Stimulated activated CD4-positive, alpha-beta T cell treated with anti-CD3 and anti-CD28 coated beads, TNF-alpha, amount 100 ng/mL, for 1 hour (primary cell): Measurements from ENCODE around the gene SHCBP1.

Experiments used
- DNase-seq, 3 donors: peaks; one replicate each; pipeline ENCODE4 v3.0.0-alpha.2; 2020; ENCODE audit warnings: low read depth in 3 of 3, low spot score in 1 of 3

Gene SHCBP1

DNA sequence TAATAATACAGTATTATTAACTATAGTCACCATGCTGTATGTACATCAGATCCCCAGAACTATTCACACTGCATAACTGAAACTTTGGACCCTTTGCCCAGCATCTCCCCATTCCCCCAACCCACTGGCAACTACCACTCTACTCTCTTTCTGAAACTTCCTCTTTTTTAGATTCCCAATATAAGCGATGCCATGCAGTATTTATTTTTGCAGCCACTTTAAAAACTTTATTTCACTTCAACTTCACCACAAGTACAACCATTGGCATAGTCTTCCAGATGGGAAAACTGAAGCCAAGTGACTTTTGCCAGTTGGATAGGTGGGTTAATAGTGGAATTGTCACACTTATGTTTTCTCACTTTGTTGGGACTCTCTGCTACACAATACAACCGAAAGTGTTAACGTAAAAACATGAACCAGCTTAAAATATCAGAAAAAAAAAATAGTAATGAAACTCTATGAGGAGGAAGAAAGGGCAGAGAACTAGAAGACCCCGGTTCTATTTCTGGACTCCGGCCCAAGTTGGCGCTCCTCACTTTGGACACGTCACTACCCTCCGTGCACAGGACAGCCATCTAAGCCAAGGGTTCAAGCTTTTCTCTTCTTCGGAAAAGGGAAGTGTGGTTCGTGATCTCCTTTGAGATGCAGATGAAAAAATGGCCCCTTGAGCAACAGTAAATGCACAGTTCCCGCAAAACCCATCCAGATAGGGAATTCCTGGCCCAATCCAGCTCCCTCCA lies 743 bp downstream of the SHCBP1 start:
- no peak for DNase-seq

DNA sequence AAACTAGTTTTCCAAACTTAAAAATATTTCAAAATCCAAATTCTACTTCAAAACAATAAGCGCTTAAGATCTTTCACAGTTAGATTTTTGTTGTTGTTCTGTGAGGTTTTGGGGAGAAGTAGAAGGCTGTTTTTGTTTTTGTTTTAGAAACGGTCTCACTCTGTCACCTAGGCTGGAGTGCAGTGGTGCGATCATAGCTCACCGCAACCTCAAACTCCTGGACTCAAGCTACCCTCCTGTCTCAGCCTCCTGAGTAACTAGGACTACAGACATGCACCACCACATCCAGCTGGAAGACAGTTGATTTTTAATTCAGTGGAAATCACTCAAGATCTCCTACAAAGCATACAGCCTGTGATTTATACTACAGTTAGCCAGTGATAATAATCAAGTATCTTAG lies 2.7 kb downstream of the SHCBP1 start:
- no peak for DNase-seq

- no peak for DNase-seq
These were observed 7.2 kb downstream of the SHCBP1 start for GRCh38 chr16:46614006-46614405.

DNA sequence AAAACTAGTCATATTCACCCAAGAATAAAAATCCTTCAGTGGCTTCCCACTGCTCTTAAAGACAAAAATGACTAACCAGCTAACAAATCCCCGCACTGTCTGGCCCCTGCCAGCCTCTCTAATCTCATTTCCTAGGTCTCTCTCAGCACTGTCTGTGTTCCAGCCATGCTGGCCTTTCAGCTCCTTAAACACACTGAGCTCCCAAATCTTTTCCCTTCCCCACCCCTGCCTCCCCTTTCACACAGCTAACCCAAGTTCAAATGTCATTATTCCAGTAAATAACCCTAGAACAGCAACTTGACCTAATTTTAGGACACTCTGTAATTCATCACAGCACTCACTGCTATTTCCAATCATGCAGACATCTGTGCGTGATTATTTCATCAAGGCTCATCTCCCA lies 7.8 kb downstream of the SHCBP1 start:
- no peak for DNase-seq

- DNase-seq: no peak
These were observed 9.1 kb downstream of the SHCBP1 start for GRCh38 chr16:46612121-46612520.

DNA sequence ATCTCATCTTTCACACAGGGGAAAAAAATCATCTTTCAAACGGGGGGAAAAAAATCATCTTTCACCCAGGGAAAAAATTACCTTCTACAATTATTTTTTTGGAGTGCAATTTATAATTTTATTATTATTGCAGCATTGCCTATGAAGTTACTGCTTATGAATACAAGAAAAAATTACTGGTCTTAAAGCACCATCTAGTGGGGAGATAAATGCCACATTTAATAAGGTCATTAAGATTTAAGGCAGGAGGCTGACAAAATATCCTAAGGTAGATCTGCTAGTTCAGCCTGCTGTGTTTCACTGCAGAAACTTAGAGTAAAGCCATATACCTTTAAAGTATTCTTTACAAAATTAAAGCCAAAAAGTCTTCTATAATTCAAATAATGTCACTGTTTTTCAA lies 13.7 kb downstream of the SHCBP1 start:
- DNase-seq: no peak

GRCh38 chr16:46606231-46606630 lies 14.9 kb downstream of the SHCBP1 start:
- DNase-seq: no peak

- no peak for DNase-seq
These were observed 29.9 kb downstream of the SHCBP1 start for GRCh38 chr16:46591257-46591656.

GRCh38 chr16:46586011-46586577 lies 35.1 kb downstream of the SHCBP1 start:
- DNase-seq: no peak

GRCh38 chr16:46583036-46583435 lies 38.1 kb downstream of the SHCBP1 start:
- no peak for DNase-seq

- no peak for DNase-seq
These were observed 38.9 kb downstream of the SHCBP1 start for GRCh38 chr16:46582313-46582712.

DNA sequence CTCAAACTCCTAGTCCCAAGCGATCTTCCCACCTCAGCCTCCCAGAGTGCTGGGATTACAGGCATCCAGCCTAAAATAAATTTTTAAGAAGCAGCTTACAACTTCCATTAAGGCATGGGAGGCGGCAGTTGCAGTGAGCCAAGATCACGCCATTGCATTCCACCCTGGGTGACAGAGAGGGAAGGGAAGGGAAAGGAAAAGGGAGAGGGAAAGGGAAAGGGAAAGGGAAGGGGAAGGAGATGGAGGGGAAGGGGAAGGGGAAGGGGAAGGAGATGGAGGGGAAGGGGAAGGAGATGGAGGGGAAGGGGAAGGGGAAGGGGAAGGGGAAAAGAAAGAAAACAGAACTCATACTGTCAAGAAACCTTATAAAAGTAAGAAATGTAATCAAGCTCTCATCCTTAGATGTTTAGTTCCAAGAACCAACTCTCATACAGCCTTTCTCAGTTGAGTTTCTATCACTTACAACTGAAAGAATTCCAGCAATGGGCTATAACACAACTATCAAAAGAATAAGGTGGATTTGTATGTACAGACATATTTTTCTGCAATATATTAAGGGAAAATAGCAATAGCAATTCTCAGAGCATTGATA lies 43.1 kb downstream of the SHCBP1 start:
- no peak for DNase-seq

- DNase-seq: no peak
These were observed 47.4 kb downstream of the SHCBP1 start for GRCh38 chr16:46573834-46574159.

- no peak for DNase-seq
These were observed 48.0 kb downstream of the SHCBP1 start for GRCh38 chr16:46573008-46573833.

DNA sequence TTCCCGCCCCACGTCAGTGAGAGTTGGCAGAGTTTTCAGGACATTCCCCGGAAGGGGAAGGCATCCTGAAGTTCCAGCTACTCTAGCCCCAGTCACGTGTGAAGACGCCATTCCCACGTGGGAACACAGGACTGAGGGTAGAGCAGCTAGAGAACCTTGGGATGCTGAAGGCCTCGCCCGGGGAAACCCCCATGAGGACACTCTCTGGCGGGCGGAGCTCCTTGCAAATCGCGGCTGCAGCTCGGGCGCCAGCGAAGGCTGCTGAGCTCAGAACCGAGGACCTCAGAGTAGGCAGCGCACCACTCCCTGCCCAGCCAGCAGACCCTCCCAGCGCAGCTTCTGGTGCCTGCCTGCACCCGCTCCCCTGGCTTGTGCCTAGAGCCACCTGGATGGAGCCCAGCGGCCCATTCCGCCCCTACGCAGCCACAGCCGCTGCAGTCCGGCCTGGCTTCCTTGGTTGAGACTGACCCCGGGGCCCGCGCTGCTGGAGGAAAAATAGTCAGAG lies 51.9 kb downstream of the SHCBP1 start:
- DNase-seq: no peak

GRCh38 chr16:46568472-46569230 lies 52.5 kb downstream of the SHCBP1 start:
- DNase-seq: no peak

DNA sequence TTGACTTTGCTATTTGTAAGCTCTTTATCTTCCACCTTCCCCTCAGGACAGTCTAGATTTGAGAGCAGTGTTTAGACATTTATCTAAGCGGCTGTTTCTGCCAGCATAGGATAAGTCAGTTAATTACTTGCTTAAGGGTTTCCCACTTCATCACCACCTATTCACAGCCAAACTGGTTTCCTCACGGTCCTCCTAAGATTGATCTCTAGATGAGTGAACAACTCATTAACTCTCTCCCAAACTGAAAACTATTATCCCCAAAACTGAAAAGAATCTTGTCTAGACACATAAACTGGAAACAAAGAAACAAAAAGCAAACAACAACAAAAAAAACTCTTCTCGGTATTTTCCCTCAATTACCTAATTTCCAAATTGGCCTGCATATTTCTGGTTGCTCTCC lies 58.2 kb downstream of the SHCBP1 start:
- no peak for DNase-seq

DNA sequence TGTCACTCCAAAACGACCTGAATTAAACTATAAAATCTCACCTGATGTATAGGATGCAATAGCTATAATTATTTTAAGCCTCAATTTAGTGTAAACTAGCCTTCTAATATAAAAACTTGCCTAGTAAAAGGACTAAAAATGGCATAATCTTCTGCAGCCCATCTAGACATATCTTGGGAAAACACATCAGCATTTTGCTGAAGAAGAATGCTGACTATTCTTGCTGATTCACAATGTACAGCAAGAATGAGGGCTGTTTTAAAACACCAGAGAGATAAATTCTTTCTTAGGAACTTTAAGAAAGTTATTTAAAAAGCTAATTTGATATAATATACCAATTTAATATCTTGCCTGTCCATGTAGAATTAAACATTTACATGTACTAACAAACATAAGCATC lies 63.2 kb downstream of the SHCBP1 start:
- no peak for DNase-seq

DNA sequence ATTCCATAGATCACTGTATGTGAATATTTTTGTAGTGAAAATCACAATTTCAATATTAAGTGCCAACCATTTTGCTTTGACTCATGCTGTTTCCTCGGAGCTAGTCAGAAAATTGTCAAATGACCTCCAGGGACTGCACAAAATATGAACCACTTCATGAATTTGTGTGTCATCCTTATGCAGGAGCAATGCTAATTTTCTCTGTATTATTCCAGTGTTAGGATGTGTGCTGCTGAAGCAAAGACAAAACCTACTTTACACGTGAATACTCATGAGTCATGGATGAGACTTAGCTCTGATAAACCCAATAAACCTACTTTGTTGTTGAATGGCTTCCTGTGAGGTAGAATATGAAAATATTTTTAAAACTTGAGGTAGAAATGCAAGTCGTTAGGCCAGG lies 65.2 kb downstream of the SHCBP1 start:
- DNase-seq: no peak

DNA sequence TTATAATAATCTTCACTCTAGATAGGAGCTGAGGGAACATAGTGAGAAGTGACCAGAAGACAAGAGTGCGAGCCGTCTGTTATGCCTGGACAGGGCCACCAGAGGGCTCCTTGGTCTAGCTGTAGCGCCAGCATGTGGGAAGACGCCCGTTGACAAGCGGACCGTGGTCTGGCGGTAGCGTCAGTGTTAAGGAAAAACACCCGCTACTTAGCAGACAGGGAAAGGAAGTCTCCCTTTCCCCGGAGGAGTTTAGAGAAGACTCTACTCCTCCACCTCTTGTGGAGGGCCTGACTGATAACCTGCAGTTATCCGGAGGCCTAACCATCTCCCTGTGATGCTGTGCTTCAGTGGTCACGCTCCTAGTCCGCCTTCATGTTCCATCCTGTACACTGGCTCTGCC lies 66.7 kb downstream of the SHCBP1 start:
- peak in 1 of 3 donors; percentile 21 for DNase-seq

- no peak for DNase-seq
These were observed 71.7 kb downstream of the SHCBP1 start for GRCh38 chr16:46549477-46549876.
